GM19023 (cell line): ENCODE measurements around the gene CCDC82.

Source experiments
- ATAC-seq: cut with Tn5 transposase; IDR thresholded peaks from one replicate; pipeline ENCODE4 v1.9.1; 2021; ENCODE audit warnings: mild to moderate bottlenecking, moderate library complexity; ENCODE audit not compliant: unreplicated experiment

The CCDC82 gene

DNA sequence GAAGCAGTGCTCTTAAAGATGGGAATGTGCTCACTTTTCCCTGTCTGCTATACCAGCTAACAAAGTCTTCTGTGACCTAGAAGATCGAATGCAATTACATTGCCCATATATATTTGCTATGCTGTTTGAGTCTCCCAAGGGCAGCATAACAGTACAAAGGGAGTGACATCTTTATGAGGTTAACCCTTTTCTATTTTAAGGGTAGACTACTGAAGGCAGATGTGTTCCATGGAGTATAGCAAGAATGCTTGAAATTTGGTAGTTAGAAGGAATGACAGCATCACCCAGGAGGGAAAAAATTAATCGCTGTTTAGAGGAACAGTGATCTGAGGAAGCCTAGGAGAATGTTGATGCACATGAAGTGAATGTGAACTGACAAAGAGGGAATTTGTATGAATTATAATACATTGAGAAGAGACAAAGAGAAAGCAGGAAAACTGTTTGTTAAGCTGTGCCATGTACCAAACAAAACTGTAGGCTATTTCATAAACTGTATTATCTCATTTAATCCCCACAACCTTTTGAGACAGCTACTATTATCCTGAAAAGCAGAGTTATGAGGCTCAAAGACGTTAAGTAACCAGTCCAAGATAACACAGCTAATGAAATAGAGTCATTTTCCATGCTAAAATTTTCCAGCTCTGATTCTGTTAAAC lies 59.7 kb downstream of the CCDC82 start:
- no peak for ATAC-seq

DNA sequence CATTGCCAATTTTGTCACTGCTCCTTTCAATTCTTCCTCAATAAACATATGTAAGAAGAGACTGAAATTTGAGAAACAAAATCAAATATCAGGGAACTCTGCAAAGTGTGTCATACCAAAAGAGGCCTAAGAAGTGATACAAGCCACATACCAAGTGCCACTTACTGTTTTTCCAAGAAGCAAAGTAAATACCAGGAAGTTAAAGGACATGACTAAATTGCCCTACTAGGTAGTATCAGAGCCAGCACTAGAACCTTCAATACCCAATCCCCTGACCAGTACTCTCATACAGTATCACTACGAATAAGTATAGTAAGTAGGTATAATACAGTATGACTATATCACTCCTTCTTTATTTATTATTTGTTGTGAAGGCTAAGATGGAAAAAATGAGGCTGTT lies 60.3 kb downstream of the CCDC82 start:
- ATAC-seq = no peak

DNA sequence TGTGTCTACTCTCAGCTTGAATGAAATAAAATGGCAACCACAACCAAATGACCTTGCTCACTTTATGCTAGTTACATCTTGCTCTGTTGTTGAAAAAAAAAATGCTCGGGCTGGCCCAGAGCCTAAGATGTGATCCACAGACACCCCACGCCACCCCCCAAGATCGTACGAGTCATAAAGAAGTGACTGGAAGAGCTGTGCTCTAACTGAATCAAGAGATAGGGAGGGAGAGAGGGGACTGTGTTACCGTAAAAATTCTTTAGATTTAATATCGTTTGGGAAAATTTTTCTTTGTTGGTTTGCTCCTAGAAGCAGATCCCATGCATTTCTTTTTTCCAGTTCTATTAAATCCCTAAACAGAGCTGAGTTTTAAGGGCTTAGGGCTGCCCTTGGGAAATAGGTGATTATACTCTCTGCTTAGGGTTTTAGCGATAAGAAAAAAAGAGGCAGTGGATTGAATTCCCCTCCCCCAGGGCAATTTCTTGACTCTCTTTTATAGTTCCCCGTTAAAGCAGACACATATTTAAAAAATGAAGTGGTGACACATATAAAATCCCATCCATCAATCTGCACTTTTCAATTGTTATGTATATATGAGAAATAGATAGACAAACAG lies 61.2 kb downstream of the CCDC82 start:
- ATAC-seq = no peak

DNA sequence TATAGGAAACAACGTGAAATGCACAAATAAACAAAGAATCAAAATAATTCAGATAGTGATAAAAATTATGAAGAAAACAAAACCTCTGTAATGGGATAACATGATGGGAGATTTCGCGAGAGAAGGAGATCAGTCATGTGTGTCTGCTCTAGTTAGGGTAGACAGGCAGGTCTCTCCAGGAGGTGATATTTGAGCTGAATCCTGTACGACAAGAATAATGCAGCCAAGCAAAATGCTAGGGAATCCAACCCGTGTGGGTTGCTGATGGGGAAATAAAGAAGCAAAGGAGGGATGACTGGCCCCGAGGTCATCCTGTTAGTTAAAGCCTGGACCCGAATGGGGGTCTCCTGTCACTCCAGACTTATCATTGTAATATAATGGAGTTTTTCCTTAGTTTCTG lies 62.8 kb downstream of the CCDC82 start:
- no peak for ATAC-seq

DNA sequence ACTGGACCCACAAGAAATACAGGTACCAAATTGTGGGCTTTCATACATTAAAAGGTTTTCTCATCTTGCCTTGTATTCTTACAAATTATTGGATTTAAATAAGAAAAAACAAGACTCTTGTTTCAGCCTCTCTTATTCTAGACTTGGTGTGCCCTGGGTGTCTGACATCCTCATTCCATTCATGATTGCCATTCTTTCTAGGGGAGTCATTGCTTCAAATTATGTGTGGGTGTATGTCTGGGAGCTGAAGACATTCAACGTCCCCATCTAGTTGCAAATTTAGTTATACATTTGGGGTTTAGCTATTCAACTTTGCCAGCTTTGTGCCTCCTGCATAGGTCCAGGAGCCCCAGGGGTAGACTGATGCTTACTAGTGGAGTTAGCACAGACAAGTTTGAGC lies 64.8 kb downstream of the CCDC82 start:
- no peak for ATAC-seq

DNA sequence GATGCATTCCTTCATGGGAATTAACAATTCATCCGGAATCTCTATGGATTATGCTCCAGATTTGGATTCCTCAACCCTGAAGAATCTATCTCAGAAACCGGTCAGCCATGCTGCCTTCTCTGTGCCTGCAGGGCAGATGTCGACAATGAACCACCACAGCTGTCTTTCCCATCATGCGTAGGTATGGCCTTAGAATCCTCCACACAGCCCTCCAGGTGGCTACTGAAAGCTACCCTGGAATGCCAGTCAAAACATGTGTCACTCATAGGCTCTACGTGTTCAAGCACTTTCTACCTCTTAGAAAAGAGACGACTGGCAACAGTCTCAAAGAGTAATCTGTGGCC lies 66.1 kb downstream of the CCDC82 start:
- ATAC-seq = no peak

DNA sequence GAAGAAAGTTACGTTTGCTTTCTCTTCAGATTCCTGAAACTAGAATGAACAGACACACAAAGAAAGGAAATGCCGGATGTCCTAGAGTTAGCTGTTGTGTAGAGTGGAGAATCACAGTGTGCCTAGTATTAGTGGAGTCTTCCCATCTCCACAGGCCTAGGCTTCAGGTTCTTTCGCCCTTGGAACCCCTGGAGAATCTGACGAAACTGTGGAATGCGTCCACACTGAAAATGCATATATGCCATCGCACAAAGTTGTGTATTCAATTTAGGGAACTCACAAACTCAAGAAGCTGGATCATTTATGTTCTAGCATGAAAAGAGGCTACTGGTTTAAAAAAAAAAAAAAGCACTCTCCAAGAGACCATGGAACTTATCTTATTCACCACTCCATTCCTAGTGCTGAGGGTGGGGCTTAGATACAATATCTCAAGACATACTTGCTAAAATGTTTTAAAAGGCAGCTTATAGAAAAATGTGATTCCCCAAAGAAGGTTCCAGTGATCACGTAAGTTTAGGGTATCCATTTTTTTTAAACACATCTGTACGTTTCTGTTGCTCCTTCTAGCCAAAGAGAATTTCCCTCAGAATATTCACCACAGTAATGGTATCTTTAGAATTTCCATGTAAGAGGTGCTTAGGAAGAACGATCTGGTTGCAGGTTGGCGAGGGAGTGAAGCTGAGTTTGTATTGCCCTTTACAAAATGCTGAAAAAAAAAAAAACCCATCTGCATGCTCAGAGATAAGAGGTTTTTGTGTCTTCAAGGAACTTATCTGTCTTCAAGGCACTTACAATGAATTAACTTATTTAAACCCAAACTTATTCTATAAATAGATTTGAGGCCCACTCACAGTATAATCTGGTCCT lies 66.7 kb downstream of the CCDC82 start:
- no peak for ATAC-seq

DNA sequence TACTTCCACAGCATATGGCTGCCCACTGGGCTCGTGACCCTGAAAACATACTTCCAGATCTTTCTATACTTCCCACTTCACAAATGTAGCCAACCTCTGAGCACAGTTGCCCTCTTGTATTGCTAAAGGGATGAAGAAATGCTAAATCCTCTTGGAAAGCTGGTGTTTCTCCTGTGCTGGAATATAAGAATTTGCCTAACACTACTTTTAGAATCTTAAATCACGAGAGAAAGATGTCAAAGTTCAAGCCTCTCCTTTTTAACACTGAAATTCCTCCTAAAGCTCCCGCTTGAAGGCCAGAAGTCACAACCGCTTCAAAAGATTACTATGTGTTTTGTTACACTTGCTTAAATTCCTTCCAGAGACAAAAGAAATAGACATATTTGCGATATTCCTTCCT lies 68.6 kb downstream of the CCDC82 start:
- no peak for ATAC-seq

DNA sequence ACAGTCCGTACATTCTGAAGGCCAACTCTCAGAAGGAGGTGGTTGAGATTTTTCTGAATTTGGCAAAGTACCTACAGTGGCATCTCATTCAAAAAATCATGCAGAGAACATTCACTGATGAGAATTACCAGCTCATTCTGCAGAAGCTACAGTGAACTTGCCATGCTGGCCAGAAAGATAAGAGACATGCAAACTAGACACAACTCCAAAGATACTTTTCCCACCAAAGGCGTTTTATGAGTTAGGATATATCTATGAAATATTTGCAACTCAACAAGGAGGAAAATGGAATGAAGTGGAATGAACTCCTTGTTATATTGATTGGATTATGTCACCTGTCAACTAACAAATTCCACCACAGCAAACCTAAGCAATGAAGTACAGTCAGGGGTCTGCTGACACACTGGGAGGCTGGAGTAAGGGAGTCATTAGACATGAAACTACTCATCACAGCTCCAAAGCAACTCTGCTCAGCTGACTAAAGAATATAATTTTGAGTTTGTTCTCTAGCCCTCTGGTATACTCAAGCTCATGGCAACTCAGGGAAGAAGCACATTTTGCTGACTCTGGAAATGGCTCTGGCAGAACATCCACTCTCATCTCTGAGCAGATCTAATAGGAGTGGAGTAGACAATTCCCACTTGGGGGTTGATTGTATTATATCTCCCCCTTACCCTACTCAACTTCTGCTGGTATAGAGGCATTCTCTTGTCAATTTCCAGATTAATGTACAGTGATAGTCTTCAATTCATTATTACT lies 69.6 kb downstream of the CCDC82 start:
- no peak for ATAC-seq

DNA sequence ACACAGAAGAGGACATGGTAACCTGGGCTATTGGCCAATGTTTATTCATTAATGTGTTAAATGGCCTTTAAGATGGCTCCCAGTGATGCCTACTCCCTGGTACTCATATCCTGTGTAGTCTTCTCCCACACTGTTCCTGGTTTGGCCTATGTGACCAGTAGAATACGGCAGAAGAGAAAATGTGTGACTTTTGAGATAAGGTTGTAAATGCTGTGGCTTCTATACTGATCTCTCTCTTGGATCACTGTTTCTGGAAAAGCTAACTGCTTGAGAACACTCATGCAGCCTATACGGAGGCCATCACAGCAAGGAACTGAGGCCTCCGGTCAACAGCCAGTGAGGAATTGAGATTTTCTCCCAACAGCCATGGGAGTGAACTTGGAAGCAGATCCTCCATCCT lies 70.9 kb downstream of the CCDC82 start:
- no peak for ATAC-seq

DNA sequence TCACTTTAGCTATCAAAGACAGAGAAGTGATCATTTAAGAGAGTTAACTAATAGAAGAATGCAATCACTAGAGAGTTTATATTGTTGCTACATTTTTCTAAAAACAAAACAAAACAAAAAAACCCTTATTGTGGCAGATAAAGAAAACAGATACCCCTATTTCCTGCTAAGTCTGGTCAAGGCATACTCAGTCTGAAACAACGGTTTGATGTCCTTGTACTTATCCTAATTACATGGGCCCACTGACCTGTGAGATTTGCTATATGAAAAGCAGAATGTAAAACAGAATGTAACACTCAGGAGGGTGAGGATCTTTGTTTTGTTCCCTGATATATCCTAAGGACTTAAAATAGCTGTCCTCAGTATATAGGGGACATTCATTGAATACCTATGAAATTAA lies 71.3 kb downstream of the CCDC82 start:
- no peak for ATAC-seq

DNA sequence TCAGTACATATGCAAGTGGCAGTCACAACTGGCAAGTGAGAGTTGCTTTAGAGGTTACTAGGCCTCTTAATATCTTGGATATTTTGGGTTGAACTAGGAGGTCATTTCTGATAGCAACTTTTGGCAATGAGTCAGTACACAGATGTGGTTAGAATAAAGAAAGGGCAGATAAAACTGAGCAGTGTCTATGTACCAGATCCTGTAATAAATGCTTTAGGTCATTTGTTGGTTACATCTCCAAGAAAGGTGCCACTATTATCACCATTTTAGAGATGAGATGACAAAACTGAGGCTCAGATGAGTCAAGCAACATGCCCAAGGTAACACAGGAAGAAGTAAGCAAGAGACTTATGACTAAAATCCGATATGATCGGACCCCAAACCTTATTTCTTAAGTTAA lies 71.7 kb downstream of the CCDC82 start:
- no peak for ATAC-seq

DNA sequence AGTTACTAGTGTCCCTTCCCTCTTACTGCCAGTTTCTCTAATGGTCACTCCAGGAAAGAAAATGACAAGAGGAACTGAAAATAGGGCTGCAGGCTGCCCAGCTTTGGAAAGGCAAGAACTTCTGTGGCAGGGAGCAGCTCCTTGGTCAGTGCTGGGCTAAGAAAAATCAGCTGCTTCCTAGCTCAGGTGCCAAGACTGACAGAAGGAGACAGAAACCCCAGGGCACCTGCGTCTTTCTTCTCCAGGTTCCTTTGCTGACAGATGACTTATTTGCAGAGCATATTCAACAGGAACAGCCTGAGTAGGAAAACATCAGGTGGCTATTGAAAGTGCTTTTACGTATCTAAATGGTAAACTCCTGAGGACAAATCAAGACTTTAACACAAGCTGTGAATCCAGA lies 72.1 kb downstream of the CCDC82 start:
- no peak for ATAC-seq

DNA sequence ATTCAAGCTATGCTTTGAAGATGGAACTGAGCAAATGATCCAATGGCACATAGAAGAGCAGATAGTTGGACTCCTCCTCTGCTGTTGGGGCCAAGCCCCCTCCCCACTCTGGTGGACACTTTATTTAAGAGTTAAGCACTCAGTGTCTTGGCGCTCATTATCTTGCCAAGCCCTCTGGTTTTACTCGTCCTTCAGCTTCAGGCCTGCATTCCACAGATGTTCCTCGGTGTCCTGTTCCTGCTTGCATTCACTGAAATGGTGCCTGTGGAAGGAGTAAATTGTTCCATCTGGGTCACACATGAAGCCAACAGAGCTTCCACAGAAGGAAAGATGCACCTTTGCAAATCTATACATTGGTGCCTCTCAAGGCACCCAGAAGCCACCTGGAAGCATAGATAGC lies 72.8 kb downstream of the CCDC82 start:
- no peak for ATAC-seq

DNA sequence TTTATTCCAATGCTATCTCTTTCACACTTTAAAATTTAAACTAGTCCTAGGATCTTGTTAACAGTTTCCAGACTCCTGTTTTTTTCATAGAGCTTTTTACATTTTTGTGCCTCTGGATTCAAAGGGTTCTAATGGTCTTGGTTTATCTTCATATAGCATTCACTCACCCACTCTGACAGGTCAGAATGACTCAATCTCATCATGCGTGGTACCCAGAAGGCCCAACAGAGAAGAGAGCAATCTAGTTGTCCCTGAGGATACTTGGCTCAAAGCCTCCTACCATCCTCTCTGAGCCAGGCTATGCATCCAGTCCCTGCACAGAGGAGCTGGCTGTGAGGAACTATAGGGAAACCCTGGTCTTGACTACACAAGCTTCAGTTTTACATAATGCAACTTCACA lies 74.2 kb downstream of the CCDC82 start:
- no peak for ATAC-seq

DNA sequence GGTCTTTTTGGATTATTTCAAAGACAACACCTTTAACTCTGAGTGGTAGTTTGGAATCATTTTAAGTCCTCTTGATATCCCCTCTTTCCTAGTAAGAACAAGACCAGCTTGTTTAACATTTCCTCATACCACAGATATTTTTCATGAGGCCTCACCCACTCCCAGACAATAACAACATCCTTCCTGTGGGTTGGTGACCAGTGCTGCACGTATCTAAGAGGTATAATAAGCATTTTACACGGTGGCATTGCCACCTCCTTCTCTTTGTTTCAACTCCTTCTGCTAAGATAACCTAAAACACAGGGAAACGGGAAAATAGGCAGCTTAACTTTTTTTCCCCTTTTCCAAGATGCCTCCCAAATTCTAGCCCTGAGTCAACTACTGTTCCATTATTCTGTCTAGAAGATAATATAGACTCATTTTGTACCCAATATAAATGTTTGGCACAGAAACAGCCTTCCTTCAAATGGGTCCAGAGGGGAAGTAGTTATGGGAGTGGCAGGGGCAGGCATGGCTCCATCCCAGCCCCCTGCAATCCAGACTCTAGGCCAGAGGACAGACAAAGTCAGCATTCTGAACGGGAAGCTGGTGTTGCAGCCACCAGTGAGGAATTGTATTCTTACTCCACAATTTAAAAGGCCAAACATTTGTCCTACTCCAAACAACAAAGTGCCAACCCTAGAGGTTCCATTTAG lies 75.2 kb downstream of the CCDC82 start:
- ATAC-seq = no peak

DNA sequence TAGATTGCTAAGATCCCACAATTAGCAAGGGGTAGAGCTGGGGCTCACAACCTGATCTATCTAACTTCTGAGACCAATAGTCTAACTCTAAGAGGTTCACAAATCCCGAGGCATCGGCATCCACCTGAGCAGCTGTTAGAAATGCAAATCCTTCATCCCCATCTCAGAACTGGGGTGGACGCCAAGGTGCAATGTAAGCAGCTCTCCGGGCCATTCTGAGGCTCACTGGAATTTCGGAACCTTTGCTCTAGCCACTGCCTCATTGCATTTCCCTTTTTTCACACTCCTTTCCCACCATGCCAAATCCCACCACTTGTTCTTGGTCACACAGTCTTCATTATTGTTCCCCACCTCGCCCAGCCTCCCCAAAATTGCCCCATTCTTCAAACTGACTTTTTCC lies 76.5 kb downstream of the CCDC82 start:
- ATAC-seq = no peak

DNA sequence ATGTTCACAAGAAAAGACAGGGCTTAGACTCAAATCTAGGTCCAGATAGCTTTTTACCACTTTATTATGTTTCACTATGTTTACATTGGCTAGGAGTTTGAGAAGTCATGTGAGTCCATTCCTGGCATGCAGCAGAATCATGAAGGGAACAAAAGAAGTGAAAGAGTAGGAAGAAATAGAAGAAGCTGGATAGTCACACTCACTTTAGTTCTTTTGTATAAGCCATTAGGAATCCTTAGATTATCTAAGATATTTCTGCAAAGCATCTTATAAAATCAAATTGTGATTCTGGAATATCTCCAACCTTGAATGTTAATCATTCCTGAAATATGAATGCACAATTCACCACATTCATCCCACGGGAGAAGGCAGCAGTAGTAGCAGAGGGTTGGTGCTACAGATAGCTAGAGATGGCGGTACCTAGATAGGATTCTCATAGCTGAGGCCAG lies 78.6 kb downstream of the CCDC82 start:
- no peak for ATAC-seq

DNA sequence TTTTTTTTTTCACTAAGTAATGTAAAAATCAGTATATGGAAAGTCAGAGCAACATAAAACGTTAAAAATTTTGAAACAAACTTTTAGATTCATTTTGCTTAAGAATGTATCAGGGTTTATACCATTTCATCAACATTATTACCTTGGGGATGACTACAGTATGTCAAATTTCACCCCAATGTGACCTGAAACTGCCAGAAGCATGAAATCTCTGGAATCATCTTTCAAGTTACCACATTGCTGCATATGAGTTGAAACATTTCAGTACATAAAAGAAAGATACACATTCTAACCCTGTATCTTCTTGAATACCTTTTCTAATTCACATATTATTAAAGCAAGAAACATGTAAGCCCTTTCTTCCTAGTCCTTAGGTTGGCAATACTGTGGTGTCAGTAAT lies 79.5 kb downstream of the CCDC82 start:
- no peak for ATAC-seq

DNA sequence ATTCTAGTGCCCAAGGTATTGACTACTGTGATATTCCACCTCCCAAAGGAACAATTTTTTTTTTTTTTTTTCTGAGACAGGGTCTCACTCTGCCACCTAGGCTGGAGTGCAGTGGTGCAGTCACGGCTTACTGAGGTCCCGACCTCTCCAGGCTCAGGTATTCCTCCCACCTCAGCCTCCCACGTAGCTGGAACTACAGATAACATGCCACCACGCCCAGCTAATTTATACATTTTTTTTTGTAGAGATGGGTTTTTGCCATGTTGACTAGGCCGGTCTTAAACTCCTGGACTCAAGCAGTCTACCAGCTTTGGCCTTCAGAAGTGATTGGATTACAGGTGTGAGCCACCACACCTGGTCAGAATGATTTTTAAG lies 80.1 kb downstream of the CCDC82 start:
- ATAC-seq = no peak
